Suppressor macrophage treated with lipopolysaccharide for 4 hours (primary cell): Measurements from ENCODE around the gene BAHCC1.
A peak's percentile ranks its signal among the peaks of the same experiment; 100 is the strongest.
"Not testable (repeated sequence)": the region's sequence is repeated elsewhere in the genome, so short reads cannot be mapped to it uniquely, and the experiment has no call there.

Experiments
- DNase-seq: peaks from one replicate; pipeline ENCODE4 v3.0.0-alpha.2; 2020

Gene BAHCC1

DNA sequence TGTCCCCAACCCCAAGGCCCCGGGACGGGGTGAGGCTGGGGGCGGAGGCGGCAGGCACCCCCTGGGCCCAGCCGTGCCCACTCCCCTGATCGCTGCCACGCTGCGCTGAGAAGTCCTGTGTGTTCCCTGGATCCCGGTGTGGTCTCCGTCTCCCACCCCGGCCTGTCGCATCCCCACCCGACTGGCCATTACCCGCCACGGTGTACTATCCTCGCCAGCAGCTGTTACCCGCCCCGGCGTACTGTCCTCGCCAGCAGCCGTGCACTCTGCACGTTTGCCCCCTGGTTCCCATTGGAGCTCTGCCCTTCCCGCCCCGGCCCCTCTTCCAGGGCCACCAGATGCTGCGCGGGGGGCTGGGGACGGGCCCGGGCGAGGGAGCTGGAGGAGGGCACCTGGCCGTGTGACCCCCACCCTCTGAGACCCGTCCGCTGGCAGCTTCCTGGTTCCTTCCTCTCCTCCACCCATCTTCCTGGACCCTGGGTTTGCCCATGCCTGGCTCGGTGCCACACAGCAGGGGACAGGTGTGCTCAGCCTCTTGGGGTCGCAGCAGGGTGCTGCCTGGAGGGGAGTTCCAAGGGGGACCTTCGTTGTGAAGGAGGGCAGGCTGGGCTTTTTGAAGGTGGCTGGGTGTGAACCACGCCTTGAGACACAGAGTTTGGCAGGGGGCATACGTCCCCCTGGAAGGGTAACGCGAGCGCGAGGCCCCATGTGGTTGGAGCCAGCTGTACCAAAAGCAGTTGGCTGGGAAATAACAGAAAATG lies 19.7 kb downstream of the BAHCC1 start:
- no peak for DNase-seq

DNA sequence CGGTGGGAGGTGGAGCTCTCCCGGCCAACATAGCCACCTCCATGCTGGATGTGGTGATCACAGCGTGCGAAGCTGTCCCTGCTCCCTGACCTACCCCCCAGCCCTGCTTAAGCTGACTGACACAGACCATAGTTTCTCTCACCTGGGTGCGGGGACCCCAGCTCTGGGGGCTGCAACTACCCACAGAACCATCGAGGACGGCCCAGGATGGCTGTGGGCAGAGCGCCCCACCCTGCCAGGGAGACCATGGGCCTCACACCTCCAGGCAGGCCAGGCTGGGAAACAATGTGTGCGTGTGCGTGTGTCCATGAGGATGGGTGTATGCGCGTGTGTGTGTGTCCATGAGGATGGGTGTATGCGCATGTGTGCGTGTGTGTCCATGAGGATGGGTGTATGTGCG lies 20.4 kb downstream of the BAHCC1 start:
- DNase-seq: no peak

DNA sequence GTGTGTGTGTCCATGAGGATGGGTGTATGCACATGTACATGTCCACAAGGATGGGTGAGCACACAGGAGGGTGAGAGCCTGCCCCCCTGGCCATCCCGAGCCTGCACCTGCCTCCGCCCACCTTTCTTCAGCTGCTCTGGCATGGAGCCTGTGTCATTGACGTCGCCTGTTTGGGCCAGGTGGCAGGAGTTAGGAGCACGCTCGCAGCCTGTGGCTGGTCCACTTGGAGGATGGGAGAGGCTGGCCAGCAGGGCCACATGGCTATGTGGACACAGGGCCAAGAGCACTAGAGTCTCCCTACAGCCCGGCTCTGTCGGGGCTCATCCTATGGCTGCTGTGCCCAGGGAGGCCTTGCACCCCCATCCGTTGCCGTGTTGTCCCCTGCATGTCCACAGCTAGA lies 21.4 kb downstream of the BAHCC1 start:
- no peak for DNase-seq

DNA sequence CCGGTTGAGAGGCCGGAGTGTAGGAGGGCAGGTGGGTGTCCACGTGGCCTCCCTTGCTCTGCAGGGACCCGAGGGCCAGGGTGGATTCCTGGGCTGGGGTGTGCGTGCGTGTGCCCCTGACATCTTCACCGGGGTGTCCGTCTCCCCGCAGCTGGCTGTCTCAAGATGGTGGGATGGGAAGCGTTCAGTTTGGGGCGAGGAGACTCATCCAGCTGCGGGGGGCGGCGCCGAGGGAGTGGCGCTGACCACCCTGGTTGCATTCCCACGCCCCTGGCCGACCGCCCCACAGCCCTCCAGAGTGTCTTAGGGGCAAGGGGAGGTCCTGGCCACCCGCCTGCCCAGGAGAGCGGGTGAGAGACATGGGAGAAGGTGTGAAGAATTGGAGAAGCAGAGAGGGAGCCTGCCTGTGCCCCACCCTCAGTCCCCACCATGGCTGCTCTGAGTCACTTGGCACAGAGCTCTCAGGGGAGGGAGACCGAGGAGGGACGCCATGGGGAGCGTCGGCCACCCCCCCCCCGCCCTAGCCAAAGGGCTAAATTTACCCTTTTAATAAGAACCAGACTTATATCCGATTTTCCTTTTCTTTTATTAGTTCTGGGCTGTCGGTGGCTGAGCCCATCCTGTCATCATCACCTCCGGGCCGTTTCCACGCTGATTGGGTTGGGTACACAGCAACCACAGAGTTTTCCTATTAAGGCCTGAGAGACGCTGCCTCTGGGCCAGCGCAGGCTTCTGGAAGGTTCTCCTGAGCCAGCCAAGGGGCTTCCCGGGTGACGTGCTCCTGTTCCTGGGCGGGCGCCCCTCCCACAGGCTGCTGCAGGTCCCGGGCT lies 22.0 kb downstream of the BAHCC1 start:
- no peak for DNase-seq

DNA sequence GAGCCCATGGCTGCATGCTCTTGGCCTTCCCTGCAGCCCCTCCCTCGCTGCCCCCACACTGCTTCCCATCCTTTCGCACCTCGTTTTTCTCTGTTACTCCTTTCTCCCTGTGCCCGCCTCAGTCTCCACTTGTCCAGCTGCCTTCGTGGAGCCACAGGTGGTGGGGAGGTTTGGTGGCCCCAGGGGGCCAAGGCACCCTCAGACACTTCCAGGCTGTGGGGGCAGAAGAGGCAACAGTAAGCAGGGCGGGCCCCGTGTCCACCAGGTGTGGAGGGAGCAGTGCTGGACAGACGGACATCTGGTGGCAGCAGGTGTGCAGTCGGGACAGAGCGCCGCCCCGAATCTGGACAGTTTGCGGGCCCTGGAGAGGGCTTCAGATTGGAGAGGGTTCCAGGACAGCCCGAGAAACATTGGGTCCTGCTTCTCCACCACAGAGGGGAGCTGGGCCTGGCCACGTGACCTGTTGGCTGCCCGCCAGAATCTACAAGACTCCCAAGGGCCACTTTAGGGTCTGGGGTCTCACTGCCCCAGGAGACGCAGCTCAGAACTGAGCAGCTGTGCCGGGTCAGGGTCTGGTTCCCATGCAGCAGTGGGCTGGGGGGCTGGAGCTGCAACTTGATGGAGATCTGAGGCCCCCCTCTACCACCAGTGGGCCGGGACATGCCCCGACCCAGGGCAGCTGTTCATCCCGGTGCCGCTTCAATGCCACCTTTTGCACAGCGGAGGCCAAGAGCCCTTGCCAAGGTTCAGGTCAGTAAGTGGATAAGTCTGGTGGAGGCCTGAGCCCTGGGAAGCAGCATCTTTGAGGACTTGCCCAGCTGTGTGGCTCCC lies 22.8 kb downstream of the BAHCC1 start:
- DNase-seq: no peak

DNA sequence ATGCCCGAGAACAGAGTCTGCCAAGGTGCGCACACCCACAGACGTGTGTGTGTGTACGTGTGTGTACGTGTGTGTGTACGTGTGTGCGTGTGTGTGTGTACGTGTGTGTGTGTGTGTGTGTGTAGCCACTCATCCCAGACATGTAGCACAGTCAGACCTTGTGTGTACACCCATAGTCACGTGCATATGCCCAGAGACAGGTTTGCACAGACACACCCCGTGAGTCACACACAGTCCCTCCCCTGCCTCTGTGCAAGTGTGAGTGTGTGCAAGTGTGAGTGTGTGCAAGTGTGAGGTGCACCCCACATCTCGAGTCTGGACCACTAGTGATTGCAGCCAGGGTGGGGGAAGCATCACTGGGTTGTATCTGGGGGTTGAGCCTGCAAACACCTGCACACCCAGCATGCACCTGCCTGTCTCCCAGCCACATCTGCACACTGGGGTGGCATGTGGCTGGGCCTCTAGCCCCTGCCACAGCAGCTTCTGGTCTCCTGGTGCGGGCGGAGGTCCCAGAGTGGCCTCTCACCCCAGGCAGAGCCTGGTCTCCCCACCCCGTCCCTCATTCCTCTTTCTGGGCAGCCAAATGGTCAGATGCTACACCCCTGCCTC lies 23.6 kb downstream of the BAHCC1 start:
- DNase-seq: no peak

DNA sequence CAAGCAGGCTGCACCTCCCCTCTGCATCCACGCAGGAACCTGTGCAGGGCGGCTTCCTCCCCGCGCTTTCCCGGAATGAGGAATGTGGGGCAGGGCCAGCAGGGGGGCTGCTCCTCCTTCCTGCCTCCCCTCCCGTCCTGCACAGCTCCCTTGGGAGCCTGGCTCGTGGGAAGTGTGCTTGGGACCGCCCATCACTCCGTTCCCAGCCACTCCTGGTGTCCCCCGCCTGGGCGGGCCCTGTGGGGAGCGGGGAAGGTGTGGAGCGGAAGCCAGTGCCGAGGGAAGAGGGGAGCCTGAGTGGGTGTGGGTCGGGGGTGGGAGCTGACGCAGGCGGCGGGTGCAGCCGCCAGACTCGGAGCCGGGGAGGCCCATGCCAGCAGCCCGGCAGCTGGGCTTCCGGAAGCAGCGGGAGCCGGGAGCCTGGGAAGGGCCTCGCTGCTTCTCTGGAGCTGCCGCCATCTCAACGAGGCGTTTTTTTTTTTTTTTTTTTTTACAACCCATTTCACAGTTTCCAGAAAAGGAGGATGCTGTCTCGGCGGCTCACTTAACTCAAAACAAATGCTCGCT lies 24.1 kb downstream of the BAHCC1 start:
- DNase-seq: no peak

DNA sequence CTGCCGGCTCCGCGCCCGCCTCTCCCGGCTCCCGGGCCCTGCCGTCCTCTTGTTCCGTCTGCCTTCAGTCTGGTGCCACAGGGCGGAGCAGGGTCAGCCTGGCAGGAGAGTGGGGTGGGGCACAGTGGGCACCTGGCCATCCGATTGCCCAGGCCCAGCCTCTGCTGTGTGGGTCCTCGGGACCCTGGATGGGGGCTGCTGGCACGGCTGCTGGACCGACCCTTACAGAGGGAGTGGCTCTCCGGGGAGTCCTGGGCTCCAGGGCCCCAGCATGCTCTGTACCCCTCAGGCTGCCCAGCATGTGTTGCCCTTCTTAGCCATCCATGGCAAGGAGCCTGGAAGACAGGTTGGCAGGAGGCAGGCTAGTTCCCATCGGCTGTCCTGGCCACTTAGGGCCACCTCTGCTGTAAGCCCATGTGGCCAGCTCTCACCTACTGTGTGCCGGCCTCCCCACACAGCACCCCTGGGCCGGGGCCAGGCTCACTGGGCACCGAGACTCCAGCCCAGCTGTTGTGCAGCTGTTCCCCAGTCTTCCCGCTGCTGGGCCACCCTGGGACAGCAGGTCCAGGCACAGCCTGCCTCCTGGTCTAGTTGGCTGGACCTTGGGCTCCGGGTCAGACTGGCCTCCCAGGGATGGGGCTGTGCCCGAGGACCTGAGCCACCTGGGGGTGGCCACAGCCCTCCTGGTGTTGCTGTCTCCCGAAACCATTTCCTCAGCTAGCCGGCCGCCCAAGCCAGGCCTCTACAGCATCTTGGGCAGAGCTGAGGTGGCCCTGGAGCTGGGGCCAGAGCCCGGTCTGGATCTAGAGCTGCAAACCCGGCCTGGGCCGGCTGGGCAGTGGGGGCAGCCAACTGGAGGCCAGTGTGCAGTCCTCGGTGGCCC lies 24.9 kb downstream of the BAHCC1 start:
- DNase-seq: no peak

DNA sequence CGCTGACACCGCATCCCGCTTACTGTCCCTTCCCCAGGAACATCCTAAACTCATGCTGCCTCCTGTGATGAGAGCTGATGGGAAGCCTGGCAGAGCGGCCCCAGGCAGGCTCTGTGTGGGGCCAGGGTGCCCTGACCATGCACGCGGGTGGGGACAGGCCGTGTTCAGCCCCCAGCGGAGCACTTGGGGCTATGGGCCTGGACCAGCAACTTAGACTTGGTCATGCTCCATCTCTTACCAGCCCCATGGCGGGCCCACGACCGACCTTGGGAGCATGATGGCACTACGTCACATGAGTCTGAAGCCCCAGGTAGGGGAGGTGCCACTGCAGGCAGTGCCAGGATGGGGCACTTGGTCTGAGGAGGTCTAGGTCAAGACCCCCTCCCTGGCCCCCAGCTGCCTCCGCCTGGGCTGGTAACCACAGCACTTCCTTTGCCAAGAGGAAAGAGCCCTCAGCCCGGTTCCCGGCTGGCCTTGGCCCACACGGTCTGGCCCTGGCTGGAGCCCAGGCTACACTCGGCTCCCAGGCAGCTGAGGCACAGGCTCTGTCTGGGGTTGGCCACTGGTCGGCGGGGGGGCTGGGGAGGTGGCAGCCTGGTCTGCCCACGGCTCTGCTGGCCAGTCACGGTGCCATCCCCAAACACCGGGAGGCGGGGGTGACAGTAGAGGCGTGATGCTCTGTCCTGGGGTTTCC lies 25.7 kb downstream of the BAHCC1 start:
- DNase-seq: no peak

DNA sequence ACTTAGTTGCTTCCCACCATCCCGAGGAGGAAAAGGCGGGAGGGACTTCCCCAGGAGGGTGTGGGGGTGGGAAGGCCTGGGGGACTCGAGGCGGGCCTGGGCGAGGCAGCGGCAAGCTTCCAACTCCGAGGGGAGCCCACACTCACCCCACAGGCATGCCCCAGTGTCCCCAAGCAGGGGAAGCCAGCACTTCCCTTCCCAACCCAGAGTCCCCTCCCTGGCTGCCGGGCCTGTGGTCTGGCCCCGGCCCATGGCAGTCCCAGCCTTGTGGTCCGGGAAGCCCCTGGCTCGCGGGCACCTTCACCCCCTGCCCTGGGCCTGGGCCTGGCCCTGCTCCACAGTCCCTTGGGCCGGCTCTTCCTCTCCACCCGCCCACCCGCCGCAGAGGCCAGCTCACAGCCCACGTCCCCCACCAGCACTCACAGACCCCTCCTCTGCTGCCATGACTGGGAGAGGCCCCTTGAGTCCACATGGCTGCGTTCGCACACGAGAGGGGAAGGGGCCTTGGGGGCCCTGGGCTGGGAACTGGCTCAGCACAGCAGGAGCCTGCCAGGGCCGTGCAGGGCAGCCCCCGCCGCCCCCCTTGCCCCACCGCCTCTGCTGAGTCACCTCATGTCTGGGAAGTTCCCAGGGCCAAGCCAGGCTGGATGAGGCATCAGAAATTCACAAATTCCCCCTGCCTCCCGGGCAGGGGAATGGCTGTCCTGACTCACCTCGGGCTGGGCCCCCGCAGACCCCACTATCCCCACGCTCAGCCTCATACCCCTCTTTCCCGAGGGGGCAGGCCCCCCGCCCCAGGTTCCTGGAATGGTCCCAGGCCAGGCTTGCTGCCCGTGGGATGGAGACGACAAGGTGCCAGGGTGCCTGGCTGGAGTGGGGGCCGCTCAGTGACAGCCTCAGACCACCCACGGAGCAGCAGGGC lies 27.8 kb downstream of the BAHCC1 start:
- peak; percentile 95 for DNase-seq

DNA sequence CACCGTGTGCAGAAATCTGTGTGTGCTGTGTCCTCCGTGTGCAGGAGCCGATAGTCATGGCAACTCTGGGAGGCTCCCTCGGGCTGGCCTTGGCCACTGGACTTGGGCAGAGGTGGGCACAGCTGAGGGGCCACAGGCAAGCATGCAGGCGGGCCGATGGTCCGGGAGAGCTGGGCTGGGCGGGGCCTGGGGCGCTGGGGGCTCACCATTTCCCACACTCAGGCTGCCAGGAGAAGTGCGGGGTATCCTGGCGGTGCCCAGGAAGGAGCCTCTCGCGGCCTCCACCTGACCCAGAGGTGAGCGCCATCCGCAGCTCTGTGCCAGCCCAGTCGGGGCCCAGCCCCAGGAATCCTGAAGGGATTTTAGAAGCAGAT lies 28.4 kb downstream of the BAHCC1 start:
- no peak for DNase-seq

DNA sequence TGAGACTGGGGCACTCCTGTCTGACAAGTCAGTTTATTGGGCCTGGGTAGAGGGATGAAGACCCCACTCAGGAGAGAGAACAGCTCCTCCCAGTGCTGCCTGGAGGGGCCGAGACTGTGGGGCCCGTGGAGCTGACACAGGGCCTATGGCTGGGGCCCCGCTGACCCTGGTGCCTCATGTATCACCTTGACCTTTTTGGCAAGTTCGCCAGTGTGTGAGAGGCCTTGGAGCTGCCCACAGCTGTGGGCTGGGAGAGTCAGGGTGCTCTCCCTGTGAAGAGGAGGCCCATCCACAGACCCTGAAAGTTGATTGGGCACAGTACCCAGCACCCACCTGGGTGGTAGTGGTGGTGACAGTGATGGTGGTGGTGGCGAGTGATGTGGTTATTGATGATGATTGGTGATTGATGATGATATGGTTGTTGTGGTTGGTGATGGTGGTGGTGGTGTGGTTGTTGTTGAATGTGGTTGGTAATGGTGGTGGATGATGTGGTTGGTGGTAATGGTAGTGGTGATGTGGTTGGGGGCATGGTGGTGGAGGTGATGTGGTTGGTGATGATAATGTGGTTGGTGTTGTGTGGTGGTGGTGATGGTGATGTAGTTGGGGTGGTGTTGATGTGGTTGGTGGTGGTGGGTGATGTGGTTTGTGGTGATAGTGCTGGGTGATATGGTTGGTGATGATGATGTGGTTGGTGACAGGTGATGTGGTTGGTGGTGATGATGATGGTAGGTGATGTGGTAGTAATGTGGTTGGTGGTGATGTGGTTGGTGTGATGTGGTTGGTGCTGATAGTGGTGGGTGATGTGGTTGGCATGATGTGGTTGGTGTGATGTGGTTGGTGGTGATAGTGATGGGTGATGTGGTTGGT lies 29.1 kb downstream of the BAHCC1 start:
- DNase-seq: no peak

DNA sequence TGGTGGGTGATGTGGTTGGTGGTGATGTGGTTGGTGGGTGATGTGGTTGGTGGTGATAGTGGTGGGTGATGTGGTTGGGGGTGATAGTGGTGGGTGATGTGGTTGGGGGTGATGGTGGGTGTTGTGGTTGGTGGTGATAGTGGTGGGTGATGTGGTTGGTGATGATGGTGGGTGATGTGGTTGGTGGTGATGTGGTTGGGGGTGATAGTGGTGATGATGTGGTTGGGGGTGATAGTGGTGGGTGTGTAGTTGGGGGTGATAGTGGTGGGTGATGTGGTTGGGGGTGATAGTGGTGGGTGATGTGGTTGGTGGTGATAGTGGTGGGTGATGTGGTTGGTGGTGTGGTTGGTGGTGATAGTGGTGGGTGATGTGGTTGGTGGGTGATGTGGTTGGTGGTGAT lies 29.8 kb downstream of the BAHCC1 start:
- DNase-seq: not testable (repeated sequence)

DNA sequence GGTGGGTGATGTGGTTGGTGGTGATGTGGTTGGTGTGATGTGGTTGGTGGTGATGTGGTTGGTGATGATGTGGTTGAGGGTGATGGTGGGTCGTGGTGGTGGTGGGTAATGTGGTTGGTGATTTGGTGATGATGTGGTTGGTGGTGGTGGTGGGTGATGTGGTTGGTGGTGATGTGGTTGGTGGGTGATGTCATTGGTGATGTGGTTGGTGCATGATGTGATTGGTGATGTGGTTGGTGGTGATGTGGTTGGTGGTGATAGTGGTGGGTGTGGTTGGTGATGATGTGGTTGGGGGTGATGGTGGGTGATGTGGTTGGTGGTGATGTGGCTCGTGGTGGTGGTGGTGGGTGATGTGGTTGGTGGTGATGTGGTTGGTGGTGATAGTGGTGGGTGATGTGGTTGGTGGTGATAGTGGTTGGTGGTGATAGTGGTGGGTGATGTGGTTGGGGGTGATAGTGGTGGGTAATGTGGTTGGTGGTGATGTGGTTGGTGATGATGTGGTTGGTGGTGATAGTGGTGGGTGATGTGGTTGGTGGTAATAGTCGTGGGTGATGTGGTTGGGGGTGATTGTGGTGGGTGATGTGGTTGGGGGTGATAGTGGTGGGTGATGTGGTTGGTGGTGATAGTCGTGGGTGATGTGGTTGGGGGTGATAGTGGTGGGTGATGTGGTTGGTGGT lies 30.6 kb downstream of the BAHCC1 start:
- peak; percentile 27 for DNase-seq

DNA sequence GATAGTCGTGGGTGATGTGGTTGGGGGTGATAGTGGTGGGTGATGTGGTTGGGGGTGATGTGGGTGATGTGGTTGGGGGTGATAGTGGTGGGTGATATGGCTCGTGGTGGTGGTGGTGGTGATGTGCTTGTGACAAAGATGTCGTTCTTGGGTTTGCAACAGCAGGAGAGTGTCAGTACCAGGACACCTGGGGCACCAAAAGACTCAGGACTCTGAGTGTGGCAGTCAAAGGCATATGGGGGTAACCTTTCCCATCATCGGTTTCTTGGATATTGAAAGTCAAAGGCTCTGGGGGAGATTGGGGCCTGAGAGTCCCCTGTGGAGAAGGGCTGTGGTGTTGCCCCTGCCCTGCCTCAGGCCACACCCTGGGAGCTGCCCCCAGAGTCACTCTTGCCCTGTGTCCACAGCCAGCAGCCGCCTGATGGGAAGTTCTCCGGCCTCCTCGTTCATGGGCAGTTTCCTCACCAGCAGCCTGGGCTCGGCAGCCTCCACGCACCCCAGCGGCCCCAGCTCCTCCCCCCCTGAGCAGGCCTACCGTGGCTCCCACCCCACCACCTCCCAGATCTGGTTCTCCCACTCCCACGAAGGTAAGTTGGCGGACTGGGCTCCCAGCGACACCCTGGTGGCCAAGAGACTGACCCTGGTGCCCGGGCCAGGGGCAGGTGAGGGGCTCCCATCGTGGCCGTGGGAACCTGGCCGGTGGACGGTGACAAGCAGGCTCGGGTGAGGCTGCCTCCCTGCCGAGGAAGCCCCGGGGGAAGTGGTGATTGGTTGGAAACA lies 31.3 kb downstream of the BAHCC1 start:
- DNase-seq: no peak

DNA sequence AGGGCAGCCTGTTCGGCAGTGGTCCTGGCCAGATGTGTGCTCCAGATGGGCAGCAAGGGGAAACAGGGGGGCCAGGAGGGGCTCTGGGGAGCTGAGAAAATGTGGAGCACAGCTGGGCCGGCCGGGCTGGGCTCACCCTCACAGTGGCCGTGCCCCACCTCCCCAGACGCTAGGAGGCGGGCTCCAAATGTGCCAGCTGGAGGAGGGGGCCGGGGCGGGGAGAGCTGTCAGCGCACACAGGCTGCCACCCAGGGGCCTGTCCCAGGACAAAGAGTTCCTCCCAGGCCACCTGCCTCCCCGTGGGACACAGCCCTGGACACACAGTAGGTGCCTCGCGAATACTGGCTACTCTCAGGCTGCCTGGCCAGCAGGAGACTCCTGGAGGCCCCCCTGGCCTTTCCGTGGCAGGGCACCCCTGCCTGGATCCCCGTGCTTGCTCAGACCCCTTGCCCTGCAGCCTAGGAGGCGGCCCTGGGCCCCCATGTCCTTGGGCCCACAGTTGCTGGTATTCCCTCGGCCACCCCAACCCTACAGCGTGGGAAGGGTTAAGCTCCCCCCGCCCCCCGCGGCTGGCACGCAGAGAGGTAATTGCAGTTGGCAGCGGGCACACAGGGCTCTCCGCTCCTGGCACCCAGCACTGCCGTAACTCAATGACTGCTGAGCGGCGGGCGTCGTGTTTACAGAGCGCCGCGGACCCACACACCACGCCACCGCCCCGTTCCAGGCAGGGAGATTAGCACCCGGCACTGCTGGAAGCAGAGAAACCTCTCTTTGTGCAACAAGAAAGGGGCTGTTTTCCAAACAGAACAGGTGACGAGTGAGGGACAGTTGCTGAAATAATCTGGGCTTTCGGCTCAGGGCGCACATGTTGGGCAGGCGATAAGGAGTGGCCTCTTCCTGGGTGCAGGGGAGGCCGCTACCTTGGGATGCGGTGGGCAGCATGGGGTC lies 32.2 kb downstream of the BAHCC1 start:
- DNase-seq: no peak
